IPS-15b (cell line): Measurements from ENCODE around the gene BRSK2.

ENCODE experiments used
- H3K27me3 ChIP-seq: one replicate; pipeline ENCODE4 v1.6.1; 2013; ENCODE audit warnings: low read length; ENCODE audit not compliant: control insufficient read depth, insufficient read depth
- H3K36me3 ChIP-seq: one replicate; pipeline ENCODE4 v1.6.1; 2013; ENCODE audit warnings: low read length; ENCODE audit not compliant: control insufficient read depth, insufficient read depth
- H3K4me1 ChIP-seq: one replicate; pipeline ENCODE4 v1.6.1; 2013; ENCODE audit warnings: mild to moderate bottlenecking, low read length; ENCODE audit not compliant: control insufficient read depth, insufficient read depth
- H3K4me3 ChIP-seq: one replicate; pipeline ENCODE4 v1.5.1; 2013; ENCODE audit warnings: low read depth, low read length
- H3K9ac ChIP-seq: one replicate; pipeline ENCODE4 v1.6.1; 2013; ENCODE audit warnings: low read depth, mild to moderate bottlenecking, low read length
- H3K9me3 ChIP-seq: one replicate; pipeline ENCODE4 v1.6.1; 2013; ENCODE audit warnings: mild to moderate bottlenecking, low read length; ENCODE audit not compliant: control insufficient read depth, insufficient read depth

Gene BRSK2

GRCh38 chr11:1348146-1348795 is 41.5 kb upstream of the BRSK2 start:
- H3K27me3 ChIP-seq = no peaks in the 10 kb centered on the region
- H3K4me1 ChIP-seq = no peaks in the 10 kb centered on the region
- no peak overlapping the region for H3K4me3 ChIP-seq
- H3K9ac ChIP-seq = no peak overlapping the region
- no peaks in the 10 kb centered on the region for H3K9me3 ChIP-seq
- H3K36me3 ChIP-seq = no peaks in the 10 kb centered on the region

- no peaks in the 10 kb centered on the region for H3K9me3 ChIP-seq
- H3K9ac ChIP-seq = no peak overlapping the region
- no peaks in the 10 kb centered on the region for H3K36me3 ChIP-seq
- H3K4me1 ChIP-seq = no peaks in the 10 kb centered on the region
- H3K27me3 ChIP-seq = no peaks in the 10 kb centered on the region
- no peak overlapping the region for H3K4me3 ChIP-seq
These were observed 40.9 kb upstream of the BRSK2 start for GRCh38 chr11:1348796-1349326.

DNA sequence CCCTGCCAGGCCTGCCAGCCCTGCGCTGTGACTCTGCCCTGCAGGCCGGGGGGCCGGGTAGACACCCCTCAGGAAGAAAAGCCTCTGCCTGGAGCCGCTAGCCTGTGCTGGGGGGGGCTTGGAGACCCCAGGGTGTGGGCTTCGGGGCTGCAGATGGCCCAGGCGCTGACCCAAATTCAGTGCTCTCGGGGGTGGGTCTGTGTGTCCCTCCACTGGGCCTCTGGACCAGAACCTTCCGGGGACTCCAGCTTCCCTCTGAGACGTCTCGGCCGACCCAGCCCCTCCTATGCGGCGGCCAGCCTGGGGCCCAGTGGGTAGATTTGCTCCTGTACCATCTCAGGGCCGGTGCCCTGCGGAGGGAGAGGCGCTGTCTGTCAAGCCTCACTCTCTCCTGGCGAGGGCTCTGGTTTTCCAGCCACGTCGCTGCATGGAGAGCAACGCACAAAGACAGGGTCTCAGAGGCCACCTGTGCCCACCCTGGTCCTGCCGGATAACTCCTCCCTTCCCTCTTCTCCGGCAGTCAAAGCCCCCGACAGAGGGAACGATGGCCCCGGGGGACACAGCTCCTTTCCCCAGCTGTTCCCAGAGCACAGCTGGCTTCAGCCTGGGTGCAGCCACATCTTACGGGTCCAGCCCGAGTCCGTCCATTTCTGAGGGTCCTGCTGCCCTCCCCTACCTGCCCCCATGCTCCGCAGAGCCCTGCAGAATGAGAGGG is 40.2 kb upstream of the BRSK2 start:
- Histone ChIP-seq H3K9me3 (no peaks in the 10 kb centered on the region), H3K4me1 (no peaks in the 10 kb centered on the region), H3K36me3 (no peaks in the 10 kb centered on the region), H3K9ac (no peak overlapping the region), H3K27me3 (no peaks in the 10 kb centered on the region), H3K4me3 (no peak overlapping the region)

DNA sequence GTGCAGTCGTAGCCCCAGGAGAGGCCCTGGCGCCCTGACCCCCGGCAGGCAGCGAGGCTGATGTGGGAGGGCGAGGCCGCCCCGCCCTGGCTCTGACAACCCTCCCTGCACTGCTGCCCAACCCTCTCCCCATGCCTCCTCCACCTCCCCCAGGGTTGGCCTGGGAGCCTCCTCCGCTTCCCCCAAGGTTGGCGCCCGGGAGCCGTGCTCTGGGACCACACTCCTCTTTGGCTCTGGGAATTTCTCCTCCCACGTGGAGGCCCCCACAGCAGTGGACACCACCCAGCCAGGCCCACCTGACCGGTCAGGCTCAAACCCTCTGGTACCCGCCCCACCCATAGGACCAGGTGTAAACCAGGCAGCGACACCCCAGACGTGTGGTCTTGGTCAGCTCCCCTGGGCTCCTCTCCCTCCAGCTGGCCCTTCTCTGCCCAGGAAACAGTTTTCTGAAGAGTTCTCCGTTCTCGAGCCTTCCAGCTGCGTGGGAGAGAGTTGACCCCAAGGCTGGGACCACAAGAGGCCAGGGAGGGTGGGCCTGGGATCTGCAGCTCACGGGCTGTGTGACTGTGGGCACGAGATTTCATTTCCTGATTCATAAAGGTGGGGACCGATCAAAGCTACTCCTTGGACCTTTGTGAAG is 39.5 kb upstream of the BRSK2 start:
- Histone ChIP-seq H3K4me1 (no peaks in the 10 kb centered on the region), H3K27me3 (no peaks in the 10 kb centered on the region), H3K9ac (no peak overlapping the region), H3K4me3 (no peak overlapping the region), H3K36me3 (no peaks in the 10 kb centered on the region), H3K9me3 (no peaks in the 10 kb centered on the region)

GRCh38 chr11:1351278-1351937 is 38.3 kb upstream of the BRSK2 start:
- no peaks in the 10 kb centered on the region for H3K36me3 ChIP-seq
- no peaks in the 10 kb centered on the region for H3K4me1 ChIP-seq
- H3K4me3 ChIP-seq = no peak overlapping the region
- no peaks in the 10 kb centered on the region for H3K27me3 ChIP-seq
- no peaks in the 10 kb centered on the region for H3K9me3 ChIP-seq
- no peak overlapping the region for H3K9ac ChIP-seq

DNA sequence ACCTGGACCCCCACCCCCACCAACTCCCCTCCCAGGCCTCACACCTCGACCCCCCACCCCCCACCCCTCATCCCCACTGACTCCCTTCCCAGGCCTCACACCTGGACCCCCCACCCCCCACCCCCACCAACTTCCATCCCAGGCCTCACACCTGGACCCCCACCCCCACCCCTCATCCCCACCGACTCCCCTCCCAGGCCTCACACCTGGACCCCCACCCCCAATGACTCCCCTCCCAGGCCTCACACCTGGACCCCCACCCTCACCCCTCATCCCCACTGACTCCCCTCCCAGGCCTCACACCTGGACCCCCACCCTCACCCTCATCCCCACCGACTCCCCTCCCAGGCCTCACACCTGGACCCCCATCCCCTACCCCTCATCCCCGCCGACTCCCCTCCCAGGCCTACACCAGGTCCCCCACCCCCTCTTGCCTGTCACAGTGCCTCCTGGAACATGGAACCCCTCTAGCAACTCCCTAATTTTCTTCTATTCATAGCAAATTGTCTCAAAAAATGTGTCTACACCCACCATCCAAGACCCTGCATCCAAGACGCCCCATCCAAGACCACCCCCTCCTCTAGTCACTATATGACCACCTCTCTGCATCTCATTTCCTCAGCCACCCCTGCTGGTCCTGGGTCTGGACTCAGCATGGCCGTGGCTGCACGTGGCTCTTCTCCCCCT is 36.9 kb upstream of the BRSK2 start:
- no peaks in the 10 kb centered on the region for H3K9me3 ChIP-seq
- no peaks in the 10 kb centered on the region for H3K4me1 ChIP-seq
- H3K27me3 ChIP-seq = no peaks in the 10 kb centered on the region
- H3K4me3 ChIP-seq = no peak overlapping the region
- H3K9ac ChIP-seq = no peak overlapping the region
- H3K36me3 ChIP-seq = no peaks in the 10 kb centered on the region

DNA sequence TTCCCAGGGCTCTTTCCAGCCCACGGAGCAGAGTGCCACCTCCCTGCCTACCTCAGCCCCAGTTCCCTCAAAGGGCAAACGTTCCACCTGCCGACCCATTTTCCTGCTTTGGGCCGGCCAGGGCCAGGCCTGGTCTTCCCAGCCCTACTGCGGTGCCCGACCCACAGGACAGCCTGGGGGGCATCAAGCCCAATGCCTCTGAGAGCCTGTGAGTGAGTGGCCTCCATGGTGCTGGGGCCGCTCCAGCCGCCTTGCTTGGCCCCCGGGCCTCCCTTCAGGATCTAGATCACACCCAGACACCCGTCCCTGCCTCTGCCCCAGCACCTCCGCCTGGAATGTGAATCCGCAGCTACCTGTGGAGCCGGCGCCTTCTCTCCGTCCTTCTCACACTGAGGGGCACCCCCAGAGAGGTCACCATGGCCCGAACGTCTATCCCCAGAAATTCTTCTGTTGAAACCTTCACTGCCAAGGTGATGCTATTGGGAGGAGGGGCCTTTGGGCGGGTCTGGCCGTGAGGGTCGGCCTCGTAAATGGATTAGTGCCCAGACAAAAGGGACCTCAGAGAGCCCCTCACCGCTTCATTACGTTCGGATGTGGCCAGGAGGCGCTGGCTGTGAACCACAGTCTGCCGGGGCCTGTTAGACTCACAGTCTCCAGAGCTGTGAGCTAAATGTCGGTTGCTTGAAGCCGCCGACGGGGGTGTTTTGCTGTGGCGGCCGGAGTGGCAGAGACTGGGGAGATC is 36.2 kb upstream of the BRSK2 start:
- no peaks in the 10 kb centered on the region for H3K9me3 ChIP-seq
- H3K36me3 ChIP-seq = no peaks in the 10 kb centered on the region

GRCh38 chr11:1354125-1354938 is 35.4 kb upstream of the BRSK2 start:
- Histone ChIP-seq H3K4me1 (no peaks in the 10 kb centered on the region), H3K36me3 (no peaks in the 10 kb centered on the region), H3K27me3 (no peaks in the 10 kb centered on the region), H3K9me3 (no peaks in the 10 kb centered on the region), H3K9ac (no peak overlapping the region), H3K4me3 (no peak overlapping the region)

More for the DNA sequence above, 36.2 kb upstream of the BRSK2 start:
- Histone ChIP-seq H3K4me3 (no peak overlapping the region), H3K9ac (no peak overlapping the region), H3K4me1 (no peaks in the 10 kb centered on the region), H3K27me3 (no peaks in the 10 kb centered on the region)

DNA sequence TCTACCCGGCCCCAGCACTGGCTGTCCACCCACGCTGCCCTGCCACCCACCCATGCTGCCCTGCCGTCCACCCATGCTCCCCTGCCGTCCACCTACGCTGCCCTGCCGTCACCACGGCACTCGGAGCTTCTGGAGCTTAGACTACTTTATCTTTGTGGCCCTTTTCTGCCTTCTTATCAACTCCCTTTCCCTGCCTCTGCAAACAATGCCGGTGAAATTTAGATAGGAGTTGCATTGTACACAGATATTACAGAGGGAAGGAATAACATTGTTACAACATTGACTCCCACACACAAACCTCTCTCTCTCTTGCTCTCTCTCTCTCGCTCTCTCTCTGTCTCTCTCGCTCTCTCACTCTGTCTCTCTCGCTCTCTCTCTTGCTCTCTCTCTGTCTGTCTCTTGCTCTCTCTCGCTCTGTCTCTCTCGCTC is 33.7 kb upstream of the BRSK2 start:
- Histone ChIP-seq H3K9ac (no peak overlapping the region), H3K4me1 (no peaks in the 10 kb centered on the region), H3K36me3 (no peaks in the 10 kb centered on the region), H3K27me3 (no peaks in the 10 kb centered on the region), H3K9me3 (no peaks in the 10 kb centered on the region), H3K4me3 (no peak overlapping the region)

DNA sequence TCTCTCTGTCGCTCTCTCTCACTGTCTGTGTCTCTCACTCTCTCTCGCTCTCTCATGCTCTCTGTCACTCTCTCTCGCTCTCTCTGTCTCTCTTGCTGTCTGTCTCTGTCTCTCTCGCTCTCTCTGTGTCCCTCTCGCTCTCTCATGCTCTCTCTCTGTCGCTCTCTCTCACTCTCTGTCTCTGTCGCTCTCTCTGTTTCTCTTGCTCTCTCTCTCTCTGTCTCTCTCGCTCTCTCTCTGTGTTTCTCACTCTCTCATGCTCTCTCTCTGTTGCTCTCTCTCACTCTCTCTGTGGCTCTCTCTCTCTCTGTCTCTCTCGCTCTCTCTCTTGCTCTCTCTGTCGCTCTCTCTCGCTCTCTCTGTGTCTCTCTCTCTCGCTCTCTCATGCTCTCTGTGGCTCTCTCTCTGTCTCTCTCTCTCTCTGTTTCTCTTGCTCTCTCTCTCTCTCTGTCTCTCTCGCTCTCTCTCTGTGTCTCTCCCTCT is 33.2 kb upstream of the BRSK2 start:
- no peaks in the 10 kb centered on the region for H3K27me3 ChIP-seq
- H3K9me3 ChIP-seq = no peaks in the 10 kb centered on the region
- no peaks in the 10 kb centered on the region for H3K36me3 ChIP-seq
- H3K4me3 ChIP-seq = no peak overlapping the region
- H3K9ac ChIP-seq = no peak overlapping the region
- no peaks in the 10 kb centered on the region for H3K4me1 ChIP-seq
